ENCODE results near the gene GRHL1.
"Not testable (repeated sequence)": the region's sequence is repeated elsewhere in the genome, so short reads cannot be mapped to it uniquely, and the experiment has no call there.

Gene GRHL1, protein sequence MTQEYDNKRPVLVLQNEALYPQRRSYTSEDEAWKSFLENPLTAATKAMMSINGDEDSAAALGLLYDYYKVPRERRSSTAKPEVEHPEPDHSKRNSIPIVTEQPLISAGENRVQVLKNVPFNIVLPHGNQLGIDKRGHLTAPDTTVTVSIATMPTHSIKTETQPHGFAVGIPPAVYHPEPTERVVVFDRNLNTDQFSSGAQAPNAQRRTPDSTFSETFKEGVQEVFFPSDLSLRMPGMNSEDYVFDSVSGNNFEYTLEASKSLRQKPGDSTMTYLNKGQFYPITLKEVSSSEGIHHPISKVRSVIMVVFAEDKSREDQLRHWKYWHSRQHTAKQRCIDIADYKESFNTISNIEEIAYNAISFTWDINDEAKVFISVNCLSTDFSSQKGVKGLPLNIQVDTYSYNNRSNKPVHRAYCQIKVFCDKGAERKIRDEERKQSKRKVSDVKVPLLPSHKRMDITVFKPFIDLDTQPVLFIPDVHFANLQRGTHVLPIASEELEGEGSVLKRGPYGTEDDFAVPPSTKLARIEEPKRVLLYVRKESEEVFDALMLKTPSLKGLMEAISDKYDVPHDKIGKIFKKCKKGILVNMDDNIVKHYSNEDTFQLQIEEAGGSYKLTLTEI

DNA sequence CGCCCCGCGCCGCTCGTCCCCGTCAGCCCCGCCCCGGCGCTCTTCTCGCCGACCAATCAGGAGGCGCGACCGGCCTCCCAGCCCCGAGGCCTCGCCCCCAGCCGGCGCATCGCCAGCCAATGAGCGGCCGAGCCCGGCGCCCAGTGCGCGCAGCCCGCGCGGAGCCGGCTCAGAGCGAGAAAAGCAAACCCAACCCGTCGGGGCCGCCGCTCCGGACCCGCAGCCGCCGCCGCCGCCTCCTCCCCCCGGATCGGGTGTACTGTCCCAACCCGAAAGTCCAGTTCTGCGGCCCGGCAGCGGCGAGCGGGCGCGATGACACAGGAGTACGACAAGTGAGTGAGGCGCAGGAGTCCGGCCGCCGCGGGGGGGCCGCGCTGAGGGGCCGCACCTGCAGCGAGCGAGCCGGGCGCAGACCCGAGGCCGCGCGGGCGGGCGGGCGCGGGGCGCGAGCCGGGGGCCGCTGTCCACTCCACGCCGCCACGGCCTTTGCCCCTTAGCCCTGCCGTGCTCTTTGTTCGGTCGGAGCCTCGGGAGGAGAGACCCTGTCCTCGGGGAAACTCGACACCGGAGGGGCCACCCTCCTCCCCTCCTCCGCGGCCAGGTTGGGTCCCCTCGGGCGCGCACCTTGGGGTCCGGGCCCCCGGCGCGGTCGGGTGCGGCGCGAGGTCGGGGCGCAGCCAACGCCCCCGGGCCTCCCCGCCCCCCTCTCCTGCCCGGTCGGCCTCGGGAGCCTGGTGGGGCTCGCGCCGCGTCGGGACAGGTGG, at the start of gene GRHL1:
Gene GRHL1, plus strand, starts transcription at position 172 of the 764 bp plus-strand sequence. Its CDS starts 141 bp downstream, at position 313.
- DNase-seq, result peak; percentile 94

DNA sequence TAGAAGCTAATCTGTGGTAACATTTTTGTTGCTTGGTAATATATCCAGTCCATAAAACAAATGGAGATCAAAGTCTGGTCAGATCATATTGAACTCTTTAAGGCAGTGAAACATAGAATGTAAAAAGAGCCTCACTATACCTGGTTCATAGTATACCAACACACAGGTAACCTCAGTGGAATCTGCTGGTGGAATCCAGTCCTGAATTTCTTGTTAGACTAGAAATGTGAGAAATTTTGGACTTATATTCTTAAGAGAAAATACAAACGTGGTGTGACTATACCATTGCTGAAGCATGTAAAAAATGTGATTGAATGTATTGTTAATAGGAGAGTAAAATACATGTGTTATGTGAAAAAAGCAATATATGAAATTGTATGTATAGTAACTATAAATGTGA, 46.1 kb upstream of the GRHL1 start:
- DNase-seq, result no peak

DNA sequence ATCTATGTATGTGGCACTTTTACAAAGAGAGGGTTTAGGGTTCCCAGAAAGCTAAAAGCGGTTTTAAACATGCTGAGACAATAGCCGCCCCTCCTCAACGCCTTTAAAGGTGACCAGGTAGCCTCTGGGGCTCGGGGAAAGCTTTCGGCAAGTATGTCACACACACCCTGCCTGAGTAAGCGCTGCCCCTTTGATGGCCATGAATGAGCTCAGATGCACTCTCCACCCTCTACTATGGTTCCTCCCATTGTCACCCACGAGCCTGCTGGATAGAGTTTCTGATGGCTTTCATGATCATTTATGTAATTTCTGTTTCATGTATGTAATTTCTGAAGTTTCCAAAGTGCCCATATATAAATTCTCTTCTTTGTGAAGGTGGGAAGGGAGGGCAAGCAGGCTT, 44.1 kb upstream of the GRHL1 start:
- no peak for DNase-seq

DNA sequence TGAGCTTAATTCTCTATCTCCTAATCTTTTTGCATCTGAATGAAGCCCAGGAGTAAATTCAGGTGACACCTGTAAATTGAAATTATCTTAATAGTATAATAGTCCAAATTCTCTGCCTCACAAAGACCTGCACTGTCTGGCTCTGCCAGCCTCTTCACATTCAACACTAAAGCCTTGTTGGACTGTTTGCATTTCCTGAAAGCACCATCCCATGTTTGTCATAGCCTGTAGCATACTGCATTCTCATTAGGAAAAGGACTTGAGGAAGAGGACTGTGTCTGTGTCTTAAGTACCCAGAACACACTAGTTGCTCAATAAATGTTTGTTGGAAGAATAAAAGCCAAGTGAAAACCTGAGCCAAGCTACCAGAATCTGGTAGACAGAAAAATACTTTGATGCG, 42.9 kb upstream of the GRHL1 start:
- no peak for DNase-seq

DNA sequence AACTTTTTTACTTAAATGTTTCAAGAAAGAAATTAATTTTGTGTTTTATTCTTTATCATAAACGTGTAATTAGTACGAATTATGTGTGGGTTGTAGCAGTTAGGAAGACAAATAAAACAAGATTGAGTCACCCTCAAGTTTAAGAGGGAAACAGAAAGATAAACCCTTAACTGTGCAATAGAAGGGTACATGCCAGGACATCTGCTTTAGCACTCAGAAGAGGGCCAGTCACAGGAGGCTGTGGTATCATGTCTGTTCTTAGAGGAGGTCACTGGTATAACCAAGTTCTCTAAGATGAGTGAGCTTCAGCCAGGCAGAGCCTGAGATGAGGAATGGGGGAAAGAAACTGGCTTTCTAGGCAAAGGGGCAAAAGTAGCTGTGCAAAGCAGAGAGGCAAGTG, 42.4 kb upstream of the GRHL1 start:
- no peak for DNase-seq

DNA sequence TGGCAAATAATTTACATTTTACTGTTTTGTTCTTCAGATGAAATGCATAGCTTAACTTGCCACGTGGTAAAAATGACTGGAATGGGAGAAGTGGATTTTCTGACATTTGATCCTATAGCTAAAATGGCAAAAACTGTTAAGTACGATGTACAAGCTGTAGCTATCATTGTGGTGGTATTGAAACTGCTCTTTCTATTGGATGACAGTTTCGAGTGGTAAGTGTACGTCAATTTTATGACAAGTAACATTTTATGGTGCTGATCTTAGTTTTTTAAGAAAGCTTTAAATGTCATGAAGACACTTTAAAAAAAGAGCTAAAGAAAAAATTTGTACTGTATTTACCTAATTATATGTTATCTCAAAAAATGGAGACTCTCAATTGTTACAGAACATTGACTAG, 40.8 kb upstream of the GRHL1 start:
- no peak for DNase-seq

DNA sequence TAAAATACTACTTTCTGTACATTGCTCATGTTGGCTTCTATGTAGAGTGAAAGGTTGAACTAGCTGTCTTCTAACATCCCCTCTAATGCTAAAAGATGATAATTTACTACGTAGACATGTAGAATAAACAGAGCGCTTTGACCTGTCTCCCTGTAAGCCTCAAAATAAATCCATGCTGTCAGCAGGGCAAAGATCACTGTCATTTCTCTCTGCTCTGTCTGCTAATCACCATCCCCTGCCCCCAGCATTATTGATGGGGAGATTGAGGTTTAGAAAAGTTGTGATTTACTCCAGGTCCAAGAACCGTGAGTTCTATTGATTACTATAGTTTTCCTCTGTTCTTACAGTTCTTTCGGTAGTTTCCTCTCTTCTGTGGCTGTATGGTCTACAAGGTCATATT, 39.0 kb upstream of the GRHL1 start:
- no peak for DNase-seq

DNA sequence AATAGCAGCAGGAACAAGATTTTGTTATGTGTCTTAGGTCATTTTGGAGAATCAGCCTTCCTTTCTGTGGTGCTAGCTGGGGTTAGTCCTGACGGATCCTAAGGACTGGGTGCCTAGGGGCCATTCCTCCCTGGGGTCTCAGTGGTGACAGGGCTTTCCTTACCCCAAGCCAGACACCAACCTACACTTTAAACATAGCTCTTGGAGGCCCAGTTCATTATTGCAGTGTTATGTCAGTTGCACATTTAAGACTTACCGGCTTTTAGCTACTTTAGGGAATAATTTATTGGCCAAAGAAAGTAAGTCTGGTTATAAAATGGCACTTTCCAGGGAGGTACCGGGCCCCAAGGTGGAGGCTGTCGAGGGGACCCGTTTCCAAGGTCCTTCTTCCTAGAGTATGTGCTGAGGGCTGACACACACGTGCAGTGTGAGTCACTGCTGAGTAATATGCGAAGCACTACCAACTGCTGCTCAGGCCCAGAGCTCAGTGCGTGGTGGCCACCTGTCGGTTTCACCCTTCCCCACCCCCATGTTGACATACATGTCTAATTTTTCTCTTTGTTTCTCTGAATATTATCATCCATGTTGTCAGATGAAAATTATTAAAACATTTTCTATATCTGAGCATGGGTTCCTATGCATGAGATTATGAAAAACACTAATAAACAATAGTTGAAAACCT, 37.0 kb upstream of the GRHL1 start:
- no peak for DNase-seq

DNA sequence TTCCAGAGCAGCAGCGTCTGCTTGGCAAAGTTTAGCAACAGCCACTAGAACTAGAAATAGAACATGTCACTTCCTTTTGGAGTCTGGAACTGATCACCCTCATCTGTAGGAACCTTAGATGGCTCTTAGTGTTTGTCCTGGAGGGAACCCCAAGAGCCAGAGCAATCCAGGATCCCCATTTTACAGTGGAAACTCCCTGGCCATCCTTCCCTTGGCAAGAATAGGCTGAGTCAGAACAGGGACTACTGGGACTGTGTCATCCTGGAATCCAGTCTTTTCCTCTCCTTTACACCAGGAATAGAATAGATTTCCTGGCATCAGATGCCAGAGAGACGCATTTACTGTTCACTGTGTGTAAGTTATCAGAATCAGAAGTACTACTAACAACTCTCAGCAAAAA, 33.2 kb upstream of the GRHL1 start:
- DNase-seq, result no peak

DNA sequence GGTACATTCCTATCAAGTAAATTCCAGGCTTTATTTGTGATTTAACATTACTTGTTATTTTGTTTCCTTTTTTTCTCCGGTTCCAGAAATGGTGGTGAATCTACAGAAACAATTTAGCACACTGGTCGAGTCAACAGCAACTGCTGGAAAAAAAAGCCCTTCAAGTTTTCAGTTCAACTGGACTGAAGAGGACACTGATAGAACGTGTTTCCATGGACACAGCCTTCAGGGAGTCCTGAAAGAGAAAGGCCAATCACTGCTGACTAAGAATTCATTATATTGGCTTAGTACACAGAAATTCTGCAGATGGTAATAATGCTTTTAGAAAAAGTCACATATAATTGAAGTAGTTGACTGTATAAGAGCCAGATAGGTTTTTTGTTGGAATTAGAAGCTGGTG, 32.0 kb upstream of the GRHL1 start:
- no peak for DNase-seq

DNA sequence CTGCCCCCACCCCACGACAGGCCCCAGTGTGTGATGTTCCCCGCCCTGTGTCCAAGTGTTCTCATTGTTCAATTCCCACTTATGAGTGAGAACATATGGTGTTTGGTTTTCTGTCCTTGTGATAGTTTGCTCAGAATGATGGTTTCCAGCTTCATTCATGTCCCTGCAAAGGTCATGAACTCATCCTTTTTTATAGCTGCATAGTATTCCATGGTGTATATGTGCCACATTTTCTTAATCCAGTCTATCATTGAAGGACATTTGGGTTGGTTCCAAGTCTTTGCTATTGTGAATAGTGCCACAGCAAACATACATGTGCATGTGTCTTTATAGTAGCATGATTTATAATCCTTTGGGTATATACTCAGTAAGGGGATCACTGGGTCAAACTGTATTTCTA, 24.5 kb upstream of the GRHL1 start:
- not testable (repeated sequence) for DNase-seq

DNA sequence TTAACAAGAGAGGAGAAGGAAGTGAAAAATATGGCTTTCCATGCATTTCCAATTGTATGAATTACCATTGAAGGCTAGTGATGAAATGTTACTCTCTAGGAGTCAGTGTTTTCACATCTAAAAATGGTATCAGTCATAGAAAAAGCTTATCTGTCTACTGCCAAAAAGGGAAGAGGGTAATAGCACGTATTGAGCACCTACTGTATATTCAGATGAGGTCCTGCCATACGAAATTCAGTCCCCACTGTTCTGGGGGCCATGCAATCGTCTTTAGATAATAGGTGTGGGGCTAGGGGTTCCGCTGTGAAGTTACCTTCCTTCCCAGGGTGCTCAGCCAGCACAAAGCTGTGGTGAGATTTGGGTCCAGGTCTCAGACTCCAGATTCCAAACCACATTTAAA, 14.2 kb upstream of the GRHL1 start:
- DNase-seq, result no peak

DNA sequence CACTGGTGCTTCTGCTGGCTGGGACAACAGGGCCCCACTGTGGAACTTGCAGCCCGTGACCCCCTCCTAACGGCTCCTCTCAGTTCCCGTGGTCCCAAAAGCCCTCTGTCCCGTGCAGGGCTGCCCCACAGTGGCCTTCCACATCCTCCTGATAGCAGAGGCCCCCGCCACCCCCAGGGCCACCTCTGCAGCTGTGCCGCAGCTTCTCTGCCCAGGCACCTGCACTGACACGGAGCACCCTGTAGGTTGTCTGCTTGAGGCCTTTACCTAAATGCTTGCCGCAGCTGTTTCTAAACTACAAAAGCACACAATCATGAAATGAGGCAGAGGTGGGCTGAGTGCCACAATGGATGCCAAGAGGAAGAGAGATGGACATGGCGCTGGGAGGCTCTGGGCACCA, 13.5 kb upstream of the GRHL1 start:
- DNase-seq, result no peak

DNA sequence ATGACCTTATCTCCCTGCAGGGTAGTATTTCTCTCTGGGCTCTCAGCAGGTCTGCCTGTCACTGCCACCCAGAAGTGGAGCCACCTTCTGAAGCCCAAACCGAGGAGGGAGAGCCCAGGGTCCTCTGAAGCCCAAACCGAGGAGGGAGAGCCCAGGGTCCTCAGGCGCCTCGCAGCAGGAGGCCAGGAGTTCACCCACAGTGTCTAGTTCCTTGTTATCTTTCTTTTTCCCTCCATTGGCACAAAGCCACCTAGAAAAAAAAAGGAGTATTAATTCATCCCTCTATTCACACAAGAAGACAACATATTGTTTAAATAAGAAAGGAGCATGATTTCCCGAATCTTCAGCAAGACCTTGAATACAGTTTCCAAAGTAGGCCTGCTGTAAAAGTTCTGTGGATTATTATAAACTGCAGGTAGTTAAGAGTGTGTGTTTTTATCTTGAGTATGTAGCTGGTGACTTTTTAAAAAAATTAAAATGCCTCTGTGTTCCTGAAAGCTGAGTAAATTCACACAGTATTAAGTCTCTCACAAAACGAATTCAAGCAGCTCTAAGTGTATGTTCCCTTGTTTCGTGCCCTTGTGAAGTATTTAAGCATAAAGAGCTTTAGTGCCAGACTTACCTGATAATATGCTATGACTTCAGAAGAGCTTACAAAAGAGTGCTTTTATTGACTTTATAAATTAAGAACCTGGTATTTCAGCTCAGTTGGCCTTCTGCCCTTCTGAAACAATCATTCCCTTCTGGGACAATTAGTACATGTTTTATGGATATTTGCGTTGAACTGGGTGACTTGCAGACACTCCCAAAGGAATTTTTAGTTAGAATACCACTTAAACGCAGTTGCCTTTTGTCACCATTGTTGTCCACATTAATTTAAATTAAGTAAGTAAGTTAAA, 11.7 kb upstream of the GRHL1 start:
- no peak for DNase-seq

DNA sequence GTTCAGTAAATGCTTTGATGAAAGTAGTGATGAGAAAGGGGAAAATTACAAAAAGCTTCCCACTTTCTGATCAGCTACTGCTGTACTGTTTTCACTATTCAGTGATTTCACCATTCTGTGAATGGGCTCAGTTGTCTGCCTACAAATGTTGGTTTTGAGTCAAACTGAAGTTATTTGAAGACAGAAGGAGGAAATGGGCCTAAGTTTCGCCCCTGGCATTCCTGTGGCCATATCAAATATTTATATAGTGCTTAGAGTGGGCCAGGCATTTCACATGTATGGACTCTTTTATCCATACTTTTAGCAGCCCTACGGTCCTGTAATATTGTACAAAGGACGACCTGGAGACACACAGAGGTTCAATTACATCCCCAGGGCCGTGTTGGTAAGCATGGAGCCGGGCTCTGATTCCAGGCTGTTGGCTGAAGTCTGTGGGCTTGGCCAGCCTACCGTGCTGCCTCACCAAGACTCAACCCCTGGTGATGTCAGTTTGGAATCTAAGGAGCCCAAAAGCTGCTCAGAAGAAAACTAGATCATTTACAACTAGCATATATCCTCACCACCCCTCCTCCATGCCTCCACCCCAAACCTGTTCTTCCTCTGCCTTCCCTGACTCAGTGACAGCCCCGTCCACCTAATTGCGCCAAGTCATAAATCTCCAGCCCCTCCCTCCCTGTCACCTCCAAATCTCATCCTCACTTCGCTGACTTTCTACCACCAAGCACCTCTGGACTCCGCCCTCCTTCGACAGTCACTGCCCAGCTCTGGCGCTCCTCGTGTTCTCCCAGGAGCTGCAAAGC, 10.1 kb upstream of the GRHL1 start:
- DNase-seq, result no peak

DNA sequence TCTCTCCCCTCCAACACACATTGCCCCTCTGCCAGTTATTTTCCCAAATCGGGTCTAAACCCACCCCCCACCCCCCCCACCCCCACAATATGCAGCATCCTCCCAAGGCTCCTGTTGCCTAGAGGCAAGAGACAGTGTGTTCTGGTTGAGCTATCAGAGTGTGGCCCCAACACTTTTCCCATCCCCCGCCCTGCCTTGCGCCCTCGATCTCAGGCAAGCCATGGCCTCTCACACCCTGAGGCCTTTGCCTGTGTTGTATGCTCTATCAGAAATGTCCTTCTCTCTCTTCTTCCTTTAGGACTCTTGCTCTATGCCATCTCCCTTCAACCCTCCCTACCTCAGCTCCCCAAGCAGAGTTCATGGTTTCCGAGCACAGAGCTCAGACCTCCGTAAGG, 9.5 kb upstream of the GRHL1 start:
- no peak for DNase-seq

DNA sequence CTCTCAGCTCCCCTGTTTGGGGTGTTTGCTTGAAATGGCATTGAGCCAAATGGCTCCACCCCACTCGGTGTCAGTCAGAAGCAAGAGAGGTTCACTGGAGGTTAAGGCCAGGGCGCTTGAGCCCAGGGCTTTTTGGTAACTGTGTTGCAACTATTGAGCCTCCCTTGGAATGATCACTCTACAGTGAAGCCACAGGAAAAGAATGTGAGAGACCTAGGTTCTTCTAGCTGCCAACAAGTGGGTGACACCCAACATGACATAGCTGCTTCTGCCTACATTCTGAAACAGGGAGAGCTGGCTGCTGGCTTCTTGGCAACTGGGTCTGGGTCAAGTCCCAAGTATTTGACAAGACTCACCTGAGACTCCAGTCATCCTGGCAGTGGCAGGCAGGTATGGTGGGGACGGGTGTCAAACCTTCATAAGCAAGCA, 7.1 kb upstream of the GRHL1 start:
- DNase-seq, result no peak

DNA sequence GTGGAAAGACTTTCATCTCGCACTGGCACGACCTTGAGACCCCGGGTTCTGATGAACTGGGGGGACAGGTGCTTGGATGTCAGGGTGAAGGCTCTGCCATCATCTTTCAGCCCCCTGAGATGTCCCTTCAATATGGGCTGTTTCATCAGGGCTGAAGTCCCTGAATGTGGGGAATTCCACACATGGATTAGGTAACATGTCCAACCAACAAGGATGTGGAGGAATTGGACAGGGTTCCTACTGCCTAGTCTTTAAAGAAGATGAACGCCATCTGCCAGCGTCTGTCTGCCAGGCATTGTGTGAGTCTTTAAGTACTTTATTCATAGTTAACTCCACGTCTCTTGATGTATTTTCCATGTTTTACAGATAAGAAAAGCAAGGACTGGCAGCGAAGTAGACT, 5.9 kb upstream of the GRHL1 start:
- no peak for DNase-seq

DNA sequence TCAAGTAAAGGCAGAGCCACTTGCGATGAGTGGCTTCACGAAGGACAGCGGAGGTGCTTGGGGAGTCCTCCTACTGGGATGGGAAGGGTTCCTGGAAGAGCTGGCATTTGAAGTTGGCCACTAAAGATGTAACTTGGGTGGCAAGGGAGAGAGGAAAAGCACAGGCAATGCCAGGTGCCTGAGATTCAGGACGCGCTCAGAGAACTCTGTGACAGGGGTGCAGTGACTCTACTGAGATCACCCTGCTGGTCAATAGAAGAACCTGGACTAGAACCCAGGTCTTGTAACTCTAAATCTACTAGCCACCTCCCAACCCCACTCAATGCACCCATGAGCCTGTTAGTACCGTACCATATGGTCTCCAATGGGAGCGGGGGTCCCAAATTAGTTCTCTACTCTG, 5.4 kb upstream of the GRHL1 start:
- DNase-seq, result no peak

DNA sequence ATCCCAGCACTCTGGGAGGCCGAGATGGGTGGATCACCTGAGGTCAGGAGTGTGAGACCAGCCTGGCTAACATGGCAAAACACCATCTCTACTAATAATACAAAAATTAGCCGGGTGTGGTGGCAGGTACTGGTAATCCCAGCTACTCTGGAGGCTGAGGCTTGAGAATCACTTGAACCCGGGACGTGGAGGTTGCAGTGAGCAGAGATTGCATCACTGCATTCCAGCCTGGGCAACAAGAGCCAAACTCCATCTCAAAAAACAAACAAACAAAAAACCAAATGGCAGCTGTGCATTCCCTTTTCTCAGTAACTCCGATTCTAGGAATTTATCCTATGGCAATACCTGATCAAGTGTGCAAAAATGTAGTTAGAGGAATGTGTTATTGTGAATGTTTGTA, 4.7 kb upstream of the GRHL1 start:
- DNase-seq, result no peak

DNA sequence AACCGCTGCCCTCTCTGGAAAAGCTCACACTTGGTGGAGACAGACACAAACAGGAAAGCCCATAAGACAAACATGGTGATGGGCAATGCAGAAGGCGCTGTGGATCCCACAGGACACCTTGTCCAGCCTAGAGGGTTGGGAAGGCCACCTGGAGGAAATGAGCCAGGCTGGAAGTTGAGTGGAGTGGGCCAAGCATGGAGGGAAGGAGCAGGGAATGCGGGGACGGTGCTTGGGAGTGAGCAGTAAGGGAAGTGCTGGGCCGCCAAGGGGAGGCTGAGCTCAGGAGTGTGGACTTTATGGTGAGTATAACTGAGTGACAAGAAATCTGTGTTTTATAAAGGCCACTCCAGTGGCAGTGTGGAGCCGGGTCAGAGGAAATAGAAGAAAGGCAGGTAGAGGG, 2.8 kb upstream of the GRHL1 start:
- no peak for DNase-seq

Data from left hindlimb (tissue), 1 donor.